ENCODE data around the gene MPP4.

GRCh38 chr2:201712726-201713125 lies 14.3 kb upstream of the MPP4 start:
- TF ChIP-seq POLR2A (IDR thresholded peaks at IDR 0.05; ENCODE audit: low read length) = no peak
- TF ChIP-seq GATA1 (IDR thresholded peaks at IDR 0.05; ENCODE audit: low read depth, low read length) = no peak

Measured in erythroblast (primary cell).